ENCODE data around the gene DRAM1.

DRAM1 gene

DNA sequence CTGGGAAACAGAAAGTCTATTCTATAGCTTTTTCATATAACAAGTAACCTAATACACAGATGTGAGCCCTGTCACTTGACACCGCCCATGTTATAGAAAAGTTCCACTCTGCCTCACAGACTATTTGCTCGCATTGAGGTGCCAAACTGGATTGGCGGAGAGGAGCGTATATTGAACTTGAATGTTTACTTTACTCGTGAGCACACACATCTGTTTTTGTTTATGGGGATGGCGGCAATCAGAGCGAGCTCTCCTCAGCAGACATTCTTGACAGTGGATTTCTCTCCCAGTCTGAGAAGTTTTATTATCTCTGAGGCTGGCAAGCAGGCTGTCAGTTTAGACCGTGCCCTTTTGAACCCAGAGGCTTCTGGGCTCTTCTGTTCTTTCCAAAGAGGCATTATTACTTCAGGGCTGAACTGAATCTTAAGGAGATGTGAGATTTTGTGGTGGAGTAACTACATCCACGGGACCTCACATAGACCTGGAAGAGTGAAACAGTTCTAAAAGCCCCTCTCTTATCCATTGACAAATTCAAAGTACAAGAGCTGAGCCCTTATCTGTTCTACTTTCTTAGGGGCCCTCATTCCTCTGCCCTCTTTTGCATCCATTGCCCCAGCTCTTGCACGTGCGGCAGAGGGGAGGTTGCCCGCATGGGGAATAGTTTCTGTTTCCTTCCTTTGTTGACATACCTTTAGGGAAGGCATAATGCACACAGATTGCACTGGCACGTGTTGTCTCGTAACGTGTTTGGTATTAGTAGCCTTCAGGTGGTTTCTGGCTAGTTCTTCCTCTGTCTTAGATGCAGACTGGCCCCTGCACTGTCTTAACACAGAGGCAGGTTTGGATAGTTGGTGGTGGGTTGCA lies 68.2 kb downstream of the DRAM1 start:
- Mint-ChIP-seq H3K27me3 (peaks cover 0 to 16% of the 10 kb centered on the region in 2 donors), H3K36me3 (ENCODE audit: insufficient read depth) (no peaks in the 10 kb centered on the region), H3K4me3 (no peak overlapping the region), H3K9me3 (no peaks in the 10 kb centered on the region), H3K27ac (no peak overlapping the region), H3K4me1 (ENCODE audit: low read depth in 2 of 2) (no peaks in the 10 kb centered on the region)
- ATAC-seq (replicated peaks) (no peak), DNase-seq (no peak)

DNA sequence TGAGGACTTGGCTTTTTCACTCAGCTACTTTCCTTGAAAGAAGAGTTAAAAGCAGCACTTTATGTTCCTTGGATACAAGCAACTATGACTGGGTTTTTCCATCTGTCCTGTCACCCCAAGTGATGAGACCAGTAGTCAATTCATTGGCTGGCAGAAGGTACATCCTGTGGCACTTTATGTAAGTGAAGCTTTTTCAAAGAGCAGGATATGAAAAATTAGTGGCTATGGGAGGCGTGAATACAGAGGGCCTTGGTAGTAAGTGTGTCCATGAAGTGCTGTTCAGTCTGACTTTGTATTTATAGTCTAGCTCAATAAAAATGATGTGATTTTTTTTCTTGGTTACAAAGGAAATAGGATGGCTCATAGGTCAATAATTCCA lies 68.8 kb downstream of the DRAM1 start:
- DNase-seq, result no peak
- Mint-ChIP-seq H3K4me3 (no peak overlapping the region), H3K36me3 (ENCODE audit: insufficient read depth) (no peaks in the 10 kb centered on the region), H3K9me3 (no peaks in the 10 kb centered on the region), H3K4me1 (ENCODE audit: low read depth in 2 of 2) (no peaks in the 10 kb centered on the region), H3K27ac (no peak overlapping the region), H3K27me3 (peaks cover 0 to 16% of the 10 kb centered on the region in 2 donors)
- no peak for ATAC-seq (replicated peaks)

DNA sequence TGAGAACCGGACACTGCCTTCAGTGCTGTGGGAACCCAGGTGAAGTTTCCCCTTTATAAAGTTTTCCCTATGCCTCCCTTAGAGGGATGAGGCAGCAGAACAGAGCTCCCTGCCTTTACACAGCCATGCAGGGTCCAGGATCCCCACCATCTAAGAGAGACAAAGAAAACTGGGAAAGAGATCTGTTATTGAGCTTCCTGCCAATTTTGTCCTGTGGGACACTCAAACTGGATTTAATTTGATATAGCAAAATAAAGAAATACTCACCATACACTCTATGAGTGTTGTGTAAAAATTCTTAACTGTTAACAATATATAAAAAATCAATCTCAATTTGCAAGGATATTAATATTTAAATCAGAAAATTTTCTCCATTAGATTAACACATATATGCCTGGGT lies 69.9 kb downstream of the DRAM1 start:
- H3K27ac Mint-ChIP-seq, result no peak overlapping the region
- H3K36me3 Mint-ChIP-seq (ENCODE audit: insufficient read depth), result no peaks in the 10 kb centered on the region
- H3K9me3 Mint-ChIP-seq, result no peaks in the 10 kb centered on the region
- DNase-seq (no peak), ATAC-seq (replicated peaks) (no peak)
- no peaks in the 10 kb centered on the region for H3K4me1 Mint-ChIP-seq (ENCODE audit: low read depth in 2 of 2)
- H3K4me3 Mint-ChIP-seq, result no peak overlapping the region
- peaks cover 0 to 16% of the 10 kb centered on the region in 2 donors for H3K27me3 Mint-ChIP-seq

DNA sequence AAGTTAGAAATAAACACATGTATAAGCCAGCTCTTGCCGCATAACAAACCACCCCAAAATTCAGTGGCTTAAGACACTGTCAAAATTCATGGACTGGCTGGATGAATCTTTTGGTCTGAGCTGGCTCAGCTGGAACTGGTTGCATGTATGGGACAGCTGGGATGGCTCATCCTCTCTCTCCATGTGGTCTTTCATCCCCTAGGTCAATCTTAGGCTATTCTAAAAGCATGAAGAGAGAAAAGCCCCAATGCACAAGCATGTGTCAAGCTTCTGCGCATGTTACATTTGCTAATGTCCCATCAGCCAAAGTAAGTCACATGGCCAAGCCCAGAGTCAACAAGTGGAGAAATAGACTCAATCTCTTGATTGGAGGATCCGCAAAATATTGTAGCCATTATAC lies 71.0 kb downstream of the DRAM1 start:
- H3K4me1 Mint-ChIP-seq (ENCODE audit: low read depth in 2 of 2), result no peaks in the 10 kb centered on the region
- no peak for DNase-seq
- no peak overlapping the region for H3K4me3 Mint-ChIP-seq
- H3K36me3 Mint-ChIP-seq (ENCODE audit: insufficient read depth), result no peaks in the 10 kb centered on the region
- H3K27me3 Mint-ChIP-seq, result peaks cover 0 to 16% of the 10 kb centered on the region in 2 donors
- no peak for ATAC-seq (replicated peaks)
- no peaks in the 10 kb centered on the region for H3K9me3 Mint-ChIP-seq
- no peak overlapping the region for H3K27ac Mint-ChIP-seq

DNA sequence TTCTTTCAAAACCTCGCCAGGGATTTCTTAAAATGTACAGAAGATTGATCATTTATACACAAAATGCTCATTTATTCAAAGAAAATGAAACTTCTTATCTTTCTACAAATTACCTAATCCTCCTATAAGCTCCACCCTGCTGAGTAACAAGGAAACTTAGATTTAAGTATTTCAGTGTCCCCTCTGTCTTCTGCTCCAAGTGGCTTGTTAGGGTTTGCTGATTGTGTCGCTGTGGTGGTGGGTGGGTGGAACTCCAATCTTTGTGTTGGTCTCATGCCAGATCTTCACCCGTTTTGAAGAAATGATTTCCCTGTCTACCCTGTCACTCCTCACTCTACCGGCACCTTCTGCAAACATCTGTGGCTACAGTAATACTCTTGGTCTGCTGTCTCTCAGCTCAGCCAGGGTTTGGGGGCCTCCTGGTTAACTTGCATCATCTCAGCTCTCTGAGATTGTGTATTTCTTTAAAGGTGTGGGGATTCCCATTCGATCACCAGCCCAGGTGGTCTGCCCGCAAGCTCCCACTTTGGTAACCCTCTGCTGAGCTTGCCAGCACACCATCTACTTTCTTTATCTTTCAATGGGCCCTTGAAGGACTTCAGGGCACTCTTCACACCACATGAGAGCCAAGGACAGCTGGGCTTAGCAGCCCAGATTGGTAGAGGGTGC lies 73.8 kb downstream of the DRAM1 start:
- ATAC-seq (replicated peaks), result no peak
- H3K27me3 Mint-ChIP-seq, result peaks cover 0 to 15% of the 10 kb centered on the region in 2 donors
- no peak overlapping the region for H3K4me3 Mint-ChIP-seq
- no peak for DNase-seq
- H3K4me1 Mint-ChIP-seq (ENCODE audit: low read depth in 2 of 2), result no peaks in the 10 kb centered on the region
- H3K9me3 Mint-ChIP-seq, result no peaks in the 10 kb centered on the region
- H3K36me3 Mint-ChIP-seq (ENCODE audit: insufficient read depth), result no peaks in the 10 kb centered on the region
- no peak overlapping the region for H3K27ac Mint-ChIP-seq

DNA sequence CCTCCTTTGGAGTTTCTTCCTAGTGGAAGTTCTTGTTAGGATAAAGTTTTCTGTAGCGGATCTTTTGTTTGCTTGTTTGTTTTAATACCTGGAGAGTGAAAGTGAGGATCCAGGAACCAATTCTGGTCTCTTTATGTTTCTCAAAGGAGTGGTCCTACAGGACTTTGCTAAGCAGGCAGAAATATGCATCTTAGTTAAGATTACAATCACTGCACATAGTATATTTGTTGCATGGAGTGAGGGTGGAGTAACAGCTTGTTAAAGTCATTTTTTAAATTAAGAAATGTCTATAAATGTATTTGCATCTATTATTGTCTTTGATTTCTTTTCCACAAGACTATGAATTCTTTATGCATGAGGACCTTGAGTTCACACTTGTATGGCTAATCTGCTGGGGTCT lies 76.7 kb downstream of the DRAM1 start:
- Mint-ChIP-seq H3K27ac (no peak overlapping the region), H3K4me1 (ENCODE audit: low read depth in 2 of 2) (no peaks in the 10 kb centered on the region), H3K9me3 (no peaks in the 10 kb centered on the region), H3K27me3 (peaks cover 0 to 13% of the 10 kb centered on the region in 2 donors), H3K36me3 (ENCODE audit: insufficient read depth) (no peaks in the 10 kb centered on the region), H3K4me3 (no peak overlapping the region)
- no peak for ATAC-seq (replicated peaks)
- no peak for DNase-seq

DNA sequence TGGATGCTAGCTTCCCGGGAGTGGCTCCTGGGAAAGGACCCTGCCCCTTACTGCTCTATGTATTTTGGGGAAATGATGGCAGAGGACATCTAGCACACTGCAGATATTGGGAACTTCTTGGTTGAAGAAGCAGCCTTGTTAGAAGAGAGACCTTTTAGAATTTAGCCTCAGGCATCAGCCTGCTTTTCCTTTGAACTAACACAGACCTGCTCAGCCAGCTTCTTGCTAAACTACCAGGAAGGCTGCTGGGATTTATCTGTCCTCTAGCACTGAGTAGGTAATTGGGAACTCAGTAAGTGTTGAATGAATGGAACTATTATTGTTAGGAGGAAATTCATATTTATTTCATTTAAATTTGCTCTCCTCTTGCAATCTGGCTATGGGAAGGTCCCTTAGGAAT lies 77.3 kb downstream of the DRAM1 start:
- no peaks in the 10 kb centered on the region for H3K36me3 Mint-ChIP-seq (ENCODE audit: insufficient read depth)
- H3K27me3 Mint-ChIP-seq, result peaks cover 0 to 13% of the 10 kb centered on the region in 2 donors
- H3K4me3 Mint-ChIP-seq, result no peak overlapping the region
- no peak for DNase-seq
- no peaks in the 10 kb centered on the region for H3K4me1 Mint-ChIP-seq (ENCODE audit: low read depth in 2 of 2)
- ATAC-seq (replicated peaks), result no peak
- no peaks in the 10 kb centered on the region for H3K9me3 Mint-ChIP-seq
- no peak overlapping the region for H3K27ac Mint-ChIP-seq

DNA sequence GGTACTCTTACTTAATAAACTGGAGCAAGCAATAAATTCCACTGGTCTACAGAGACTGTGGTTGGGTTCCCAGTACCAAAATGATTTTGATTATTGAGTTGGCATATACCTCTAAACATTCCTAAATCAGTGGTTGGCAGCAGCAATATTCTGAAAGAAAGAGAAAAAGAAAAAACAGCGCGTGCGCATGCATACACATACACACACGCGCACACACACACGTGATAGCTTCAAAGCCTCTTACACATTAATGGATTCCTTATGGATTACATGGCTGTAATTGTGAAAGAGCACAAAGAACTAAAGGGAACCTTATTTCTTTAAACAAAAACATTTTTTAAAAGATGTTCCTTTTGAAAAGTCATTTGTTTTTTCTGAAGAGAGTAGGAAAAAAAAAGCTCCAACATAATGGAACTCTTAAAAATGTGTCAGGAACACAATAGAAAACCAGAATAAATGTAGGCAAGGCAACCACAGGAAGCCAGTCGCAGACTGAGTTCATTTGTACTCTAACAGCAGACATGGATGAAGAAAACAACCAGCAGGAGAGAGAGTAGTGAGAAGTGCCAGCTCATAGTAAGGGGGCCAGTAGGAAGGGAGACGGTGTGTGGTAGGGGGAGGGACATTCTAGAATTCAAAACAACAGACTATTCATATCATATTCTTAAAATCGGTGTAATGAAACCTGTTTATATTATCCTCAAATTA lies 80.0 kb downstream of the DRAM1 start:
- no peak for DNase-seq
- Mint-ChIP-seq H3K9me3 (peaks cover 0 to 5% of the 10 kb centered on the region in 2 donors), H3K4me3 (no peak overlapping the region), H3K27me3 (peaks cover 0 to 13% of the 10 kb centered on the region in 2 donors), H3K4me1 (ENCODE audit: low read depth in 2 of 2) (no peaks in the 10 kb centered on the region), H3K36me3 (ENCODE audit: insufficient read depth) (no peaks in the 10 kb centered on the region), H3K27ac (no peak overlapping the region)
- no peak for ATAC-seq (replicated peaks)

DNA sequence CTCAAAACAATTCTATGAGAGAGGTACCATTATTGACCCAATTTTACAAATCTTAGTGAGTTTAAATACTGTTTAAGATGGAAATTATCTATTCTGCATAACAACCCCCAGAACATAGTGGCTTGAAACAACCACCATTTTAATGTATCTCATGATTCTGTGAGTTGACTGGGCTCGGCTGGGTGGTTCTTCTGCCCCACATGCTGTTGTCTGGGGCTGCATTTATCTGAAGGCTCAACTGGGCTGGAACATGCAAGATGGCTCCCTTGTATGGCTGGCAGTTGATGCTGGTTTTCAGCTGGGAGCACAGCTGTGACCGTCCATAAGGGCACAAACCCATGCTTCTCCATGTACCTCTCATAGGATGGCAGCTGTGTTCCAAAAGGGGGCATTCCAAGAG lies 82.2 kb downstream of the DRAM1 start:
- H3K27me3 Mint-ChIP-seq, result peaks cover 0 to 11% of the 10 kb centered on the region in 2 donors
- no peaks in the 10 kb centered on the region for H3K4me1 Mint-ChIP-seq (ENCODE audit: low read depth in 2 of 2)
- H3K4me3 Mint-ChIP-seq, result no peak overlapping the region
- H3K9me3 Mint-ChIP-seq, result peaks cover 0 to 5% of the 10 kb centered on the region in 2 donors
- H3K27ac Mint-ChIP-seq, result no peak overlapping the region
- H3K36me3 Mint-ChIP-seq (ENCODE audit: insufficient read depth), result no peaks in the 10 kb centered on the region
- no peak for DNase-seq
- no peak for ATAC-seq (replicated peaks)

DNA sequence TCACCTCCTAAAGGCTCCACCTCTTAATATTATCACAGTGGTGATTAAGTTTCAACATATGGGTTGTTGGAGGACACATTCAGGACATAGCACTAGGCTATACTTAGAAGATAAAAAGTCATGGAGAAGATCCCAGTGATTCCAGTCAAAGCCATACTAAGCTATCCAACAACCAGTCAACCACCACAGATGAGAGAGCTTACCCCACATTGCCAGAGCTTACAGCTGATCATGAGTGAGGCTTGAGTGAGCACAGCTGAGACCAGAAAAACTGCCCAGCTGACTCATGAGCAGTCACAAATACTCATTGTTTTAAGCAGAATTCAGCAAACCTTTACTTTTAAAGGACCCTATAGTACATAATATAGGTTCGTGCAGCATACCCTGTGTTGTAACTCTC lies 85.1 kb downstream of the DRAM1 start:
- no peaks in the 10 kb centered on the region for H3K36me3 Mint-ChIP-seq (ENCODE audit: insufficient read depth)
- DNase-seq, result no peak
- no peaks in the 10 kb centered on the region for H3K27me3 Mint-ChIP-seq
- H3K9me3 Mint-ChIP-seq, result peaks cover 0 to 5% of the 10 kb centered on the region in 2 donors
- no peak overlapping the region for H3K27ac Mint-ChIP-seq
- ATAC-seq (replicated peaks), result no peak
- no peak overlapping the region for H3K4me3 Mint-ChIP-seq
- peaks cover 0 to 5% of the 10 kb centered on the region in 2 donors for H3K4me1 Mint-ChIP-seq (ENCODE audit: low read depth in 2 of 2)

DNA sequence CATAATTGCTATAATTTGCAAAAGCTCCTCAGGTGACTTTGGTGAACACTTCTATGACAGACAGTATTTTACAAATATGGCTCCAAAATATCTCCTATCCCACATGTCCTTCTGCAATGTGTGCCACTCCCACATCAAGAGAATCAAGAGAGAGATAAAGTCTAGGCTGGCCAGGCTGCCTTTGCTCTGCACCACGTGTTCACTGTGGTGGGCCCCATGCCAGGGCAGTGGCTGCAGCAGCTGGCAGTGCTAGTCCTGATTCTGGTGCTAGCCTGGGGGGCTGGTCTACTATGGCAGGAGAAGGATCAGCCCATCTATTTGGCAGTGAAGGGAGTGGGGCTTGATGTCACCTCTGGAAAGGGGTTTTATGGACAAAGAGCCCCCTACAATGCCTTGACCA lies 86.3 kb downstream of the DRAM1 start:
- peaks cover 0 to 5% of the 10 kb centered on the region in 2 donors for H3K9me3 Mint-ChIP-seq
- H3K4me1 Mint-ChIP-seq (ENCODE audit: low read depth in 2 of 2), result peaks cover 3 to 11% of the 10 kb centered on the region in 2 donors

DNA sequence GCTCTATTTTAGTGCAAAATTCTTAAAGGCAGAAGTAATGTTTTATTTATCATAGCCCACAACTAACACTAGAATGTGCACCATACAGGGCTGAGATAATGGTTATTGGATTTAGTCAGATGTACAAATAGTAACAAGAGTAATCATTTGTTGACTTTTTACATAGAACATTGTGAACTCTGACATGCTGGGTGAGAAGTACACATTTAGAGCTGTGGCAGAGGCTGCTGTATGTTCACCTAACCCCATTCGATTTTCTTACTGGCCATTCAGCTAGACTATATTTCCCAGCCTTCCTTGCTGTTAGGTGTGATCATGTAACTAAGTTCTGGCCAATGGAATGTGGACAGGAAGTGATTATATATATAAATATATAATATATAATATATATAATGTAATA lies 89.1 kb downstream of the DRAM1 start:
- Mint-ChIP-seq H3K4me1 (ENCODE audit: low read depth in 2 of 2) (peaks cover 3 to 11% of the 10 kb centered on the region in 2 donors), H3K4me3 (no peak overlapping the region), H3K27ac (no peak overlapping the region), H3K36me3 (ENCODE audit: insufficient read depth) (no peaks in the 10 kb centered on the region), H3K27me3 (peaks cover 0 to 10% of the 10 kb centered on the region in 2 donors), H3K9me3 (no peaks in the 10 kb centered on the region)
- DNase-seq (no peak), ATAC-seq (replicated peaks) (no peak)

More for the DNA sequence above, 86.3 kb downstream of the DRAM1 start:
- ATAC-seq (replicated peaks), result no peak
- no peak for DNase-seq
- Mint-ChIP-seq H3K27ac (no peak overlapping the region), H3K27me3 (no peaks in the 10 kb centered on the region), H3K4me3 (no peak overlapping the region), H3K36me3 (ENCODE audit: insufficient read depth) (no peaks in the 10 kb centered on the region)

DNA sequence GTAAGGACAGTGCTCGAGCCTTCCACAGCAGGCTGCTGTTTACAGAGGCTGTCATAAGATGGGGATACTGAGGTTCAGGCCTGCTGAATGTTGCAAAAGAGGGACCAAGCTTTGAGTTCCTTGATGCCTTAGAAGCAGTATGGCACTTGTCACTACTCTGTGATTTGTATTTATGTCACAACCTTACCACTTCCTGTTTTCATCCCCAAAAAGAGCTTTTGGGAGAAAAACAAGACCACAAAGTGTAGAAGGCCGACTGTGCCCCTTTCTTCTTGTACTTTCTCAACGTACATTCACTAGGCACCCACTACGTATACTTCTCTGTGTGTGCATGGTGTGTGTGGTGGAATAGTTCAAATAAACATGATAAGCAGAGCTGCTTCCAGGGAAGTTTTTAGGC lies 90.1 kb downstream of the DRAM1 start:
- H3K27ac Mint-ChIP-seq, result no peak overlapping the region
- H3K4me1 Mint-ChIP-seq (ENCODE audit: low read depth in 2 of 2), result peaks cover 3 to 11% of the 10 kb centered on the region in 2 donors
- H3K9me3 Mint-ChIP-seq, result no peaks in the 10 kb centered on the region
- H3K4me3 Mint-ChIP-seq, result no peak overlapping the region
- peak in 1 of 3 experiments; percentile 2 for DNase-seq
- H3K27me3 Mint-ChIP-seq, result peaks cover 0 to 10% of the 10 kb centered on the region in 2 donors
- peak; percentile 82 for ATAC-seq (replicated peaks)
- no peaks in the 10 kb centered on the region for H3K36me3 Mint-ChIP-seq (ENCODE audit: insufficient read depth)

Measured in effector memory CD8-positive, alpha-beta T cell (primary cell).